ENCODE measurements around the gene BAMBI.
A peak's percentile ranks its signal among the peaks of the same experiment; 100 is the strongest.

The BAMBI gene

DNA sequence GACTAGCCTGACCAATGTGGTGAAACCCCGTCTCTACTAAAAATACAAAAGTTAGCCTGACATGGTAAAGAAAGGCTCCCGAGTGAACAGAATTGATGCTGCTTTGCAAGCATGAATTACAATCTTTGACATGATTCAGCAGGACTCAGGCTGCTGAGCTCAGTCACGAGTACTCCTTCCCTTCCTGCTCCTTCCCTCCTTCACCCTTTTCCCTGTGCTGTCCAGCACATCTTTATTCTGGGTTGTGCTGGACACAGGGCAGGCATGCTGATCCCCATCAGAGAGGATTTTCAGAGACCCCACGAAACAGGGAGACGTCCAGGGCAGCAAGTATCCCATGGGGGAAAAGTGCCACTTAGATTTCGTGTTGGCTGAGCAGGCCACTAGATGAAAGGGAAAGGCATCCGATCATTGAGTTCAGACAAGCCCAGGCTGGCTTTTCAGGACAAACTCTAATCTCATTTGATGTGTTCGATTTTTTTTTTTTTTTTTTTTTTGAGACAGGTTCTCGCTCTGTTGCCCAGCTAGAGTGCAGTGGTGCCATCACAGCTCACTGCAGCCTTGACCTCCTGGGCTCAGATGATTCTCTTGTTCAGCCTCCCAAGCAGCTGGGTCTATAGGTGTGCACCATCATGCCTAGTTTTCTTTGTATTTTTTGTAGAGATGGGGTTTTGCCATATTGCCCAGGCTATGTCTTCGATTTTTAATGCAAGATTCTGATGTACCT lies 36.5 kb downstream of the BAMBI start:
- Mint-ChIP-seq H3K4me1 (no peaks in the 10 kb centered on the region), H3K36me3 (no peaks in the 10 kb centered on the region), H3K27me3 (peaks cover 1% of the 10 kb centered on the region), H3K4me3 (no peak overlapping the region), H3K27ac (no peak overlapping the region), H3K9me3 (peaks cover 4% of the 10 kb centered on the region)

DNA sequence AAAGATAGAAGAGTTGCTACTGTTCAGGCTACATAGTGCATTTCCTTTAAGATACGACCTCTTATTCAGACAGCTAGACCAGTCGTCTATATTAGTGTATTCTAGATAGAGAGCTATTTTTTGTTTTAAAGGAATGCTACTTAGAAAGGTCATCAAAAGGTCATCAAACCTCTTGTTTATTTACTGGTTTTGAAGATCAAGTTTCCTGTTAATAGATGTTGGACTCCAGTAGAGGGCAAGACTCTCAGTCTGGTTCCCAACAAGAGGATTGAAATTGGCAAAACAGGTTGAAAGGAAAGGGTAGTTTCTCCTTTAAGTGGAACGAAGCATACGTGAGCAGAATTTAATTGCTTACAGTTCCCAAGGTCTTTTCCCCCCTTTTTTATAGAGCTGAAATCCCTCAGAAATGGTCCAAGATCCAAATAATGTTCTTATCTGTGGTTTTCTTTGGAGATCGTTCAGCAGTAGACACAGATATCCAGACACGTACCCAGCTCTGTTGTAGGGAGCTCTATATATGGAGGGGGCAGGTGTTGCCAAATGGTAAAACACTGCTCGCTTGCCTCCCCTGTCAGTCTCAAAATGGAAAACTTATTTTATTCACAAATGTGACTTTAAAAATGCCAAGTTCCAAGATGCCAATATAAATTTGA lies 37.2 kb downstream of the BAMBI start:
- H3K4me3 Mint-ChIP-seq = no peak overlapping the region
- no peaks in the 10 kb centered on the region for H3K36me3 Mint-ChIP-seq
- H3K4me1 Mint-ChIP-seq = no peaks in the 10 kb centered on the region
- no peak overlapping the region for H3K27ac Mint-ChIP-seq
- peaks cover 5% of the 10 kb centered on the region for H3K27me3 Mint-ChIP-seq
- peaks cover 4% of the 10 kb centered on the region for H3K9me3 Mint-ChIP-seq

GRCh38 chr10:28715246-28715645 lies 37.9 kb downstream of the BAMBI start:
- H3K27ac Mint-ChIP-seq = no peak overlapping the region
- peaks cover 4% of the 10 kb centered on the region for H3K9me3 Mint-ChIP-seq
- H3K36me3 Mint-ChIP-seq = no peaks in the 10 kb centered on the region
- peaks cover 7% of the 10 kb centered on the region for H3K27me3 Mint-ChIP-seq
- H3K4me3 Mint-ChIP-seq = no peak overlapping the region
- no peaks in the 10 kb centered on the region for H3K4me1 Mint-ChIP-seq

- Mint-ChIP-seq H3K27ac (no peak overlapping the region), H3K36me3 (no peaks in the 10 kb centered on the region), H3K27me3 (peaks cover 7% of the 10 kb centered on the region), H3K4me3 (no peak overlapping the region), H3K9me3 (peaks cover 4% of the 10 kb centered on the region), H3K4me1 (no peaks in the 10 kb centered on the region)
These were observed 38.4 kb downstream of the BAMBI start for GRCh38 chr10:28715757-28716156.

GRCh38 chr10:28716748-28717147 lies 39.4 kb downstream of the BAMBI start:
- Mint-ChIP-seq H3K27ac (no peak overlapping the region), H3K9me3 (peaks cover 4% of the 10 kb centered on the region), H3K4me3 (no peak overlapping the region), H3K27me3 (peaks cover 12% of the 10 kb centered on the region), H3K36me3 (no peaks in the 10 kb centered on the region), H3K4me1 (no peaks in the 10 kb centered on the region)

DNA sequence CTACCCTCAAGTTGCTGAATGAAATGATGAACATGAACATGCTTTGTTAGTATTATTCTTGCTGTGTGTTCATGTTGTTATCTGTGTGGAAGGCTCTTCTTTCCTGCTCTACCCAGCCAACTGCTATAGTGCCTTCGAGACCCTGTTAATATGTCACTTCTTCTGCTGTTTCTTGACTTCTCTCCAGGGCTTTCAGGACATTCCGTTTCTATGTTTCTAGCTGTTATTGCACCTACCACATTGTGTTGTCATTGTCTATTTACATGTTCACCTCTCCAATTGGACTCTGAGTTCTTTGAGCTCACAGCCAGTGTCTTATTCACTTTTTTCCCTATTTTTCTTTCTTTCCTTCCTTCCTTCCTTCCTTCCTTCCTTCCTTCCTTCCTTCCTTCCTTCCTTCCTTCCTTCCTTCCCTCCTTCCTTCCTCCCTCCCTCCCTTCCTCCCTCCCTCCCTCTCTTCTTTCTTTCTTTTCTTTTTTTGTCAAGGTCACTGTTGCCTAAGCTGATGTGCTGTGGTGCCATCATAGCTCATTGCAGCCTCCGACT lies 40.4 kb downstream of the BAMBI start:
- Mint-ChIP-seq H3K27me3 (peaks cover 12% of the 10 kb centered on the region), H3K9me3 (peaks cover 4% of the 10 kb centered on the region), H3K27ac (no peak overlapping the region), H3K4me1 (no peaks in the 10 kb centered on the region), H3K36me3 (no peaks in the 10 kb centered on the region), H3K4me3 (no peak overlapping the region)

- H3K27ac Mint-ChIP-seq = no peak overlapping the region
- no peaks in the 10 kb centered on the region for H3K4me1 Mint-ChIP-seq
- no peaks in the 10 kb centered on the region for H3K36me3 Mint-ChIP-seq
- peaks cover 4% of the 10 kb centered on the region for H3K9me3 Mint-ChIP-seq
- peaks cover 22% of the 10 kb centered on the region for H3K27me3 Mint-ChIP-seq
- no peak overlapping the region for H3K4me3 Mint-ChIP-seq
These were observed 42.6 kb downstream of the BAMBI start for GRCh38 chr10:28719789-28720436.

DNA sequence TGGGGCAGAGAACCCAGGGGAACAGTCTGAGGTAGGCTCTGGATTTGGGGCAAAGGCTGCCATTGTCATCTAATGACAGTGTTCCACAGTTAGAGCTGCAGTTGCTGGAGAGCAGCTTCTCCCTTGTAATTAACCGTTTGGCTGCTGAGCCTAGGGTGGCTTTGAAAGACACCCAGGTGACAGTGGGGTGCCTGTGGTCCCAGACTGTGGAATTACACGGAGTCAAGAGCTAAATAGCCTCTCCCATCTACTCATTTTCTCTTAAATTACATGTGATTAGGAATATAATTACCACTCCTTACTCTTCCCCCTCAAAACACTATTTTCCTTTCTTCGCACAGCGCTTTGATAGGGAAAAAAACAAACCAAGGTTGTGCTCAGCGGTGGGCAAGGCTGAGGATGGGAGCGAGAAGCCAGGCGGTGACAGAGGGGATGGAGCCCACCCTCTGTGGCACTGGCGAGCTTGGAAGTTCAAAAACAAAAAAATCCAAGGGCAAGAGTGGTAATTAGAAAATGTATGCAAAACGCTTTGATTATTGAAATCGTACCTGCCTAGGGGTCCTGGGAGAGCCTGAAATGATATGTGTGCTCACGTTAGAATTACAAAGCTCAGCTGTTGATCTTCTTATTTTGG lies 44.1 kb downstream of the BAMBI start:
- Mint-ChIP-seq H3K27me3 (peaks cover 24% of the 10 kb centered on the region), H3K4me1 (no peaks in the 10 kb centered on the region), H3K4me3 (no peak overlapping the region), H3K36me3 (no peaks in the 10 kb centered on the region), H3K9me3 (peaks cover under 1% of the 10 kb centered on the region), H3K27ac (no peak overlapping the region)

DNA sequence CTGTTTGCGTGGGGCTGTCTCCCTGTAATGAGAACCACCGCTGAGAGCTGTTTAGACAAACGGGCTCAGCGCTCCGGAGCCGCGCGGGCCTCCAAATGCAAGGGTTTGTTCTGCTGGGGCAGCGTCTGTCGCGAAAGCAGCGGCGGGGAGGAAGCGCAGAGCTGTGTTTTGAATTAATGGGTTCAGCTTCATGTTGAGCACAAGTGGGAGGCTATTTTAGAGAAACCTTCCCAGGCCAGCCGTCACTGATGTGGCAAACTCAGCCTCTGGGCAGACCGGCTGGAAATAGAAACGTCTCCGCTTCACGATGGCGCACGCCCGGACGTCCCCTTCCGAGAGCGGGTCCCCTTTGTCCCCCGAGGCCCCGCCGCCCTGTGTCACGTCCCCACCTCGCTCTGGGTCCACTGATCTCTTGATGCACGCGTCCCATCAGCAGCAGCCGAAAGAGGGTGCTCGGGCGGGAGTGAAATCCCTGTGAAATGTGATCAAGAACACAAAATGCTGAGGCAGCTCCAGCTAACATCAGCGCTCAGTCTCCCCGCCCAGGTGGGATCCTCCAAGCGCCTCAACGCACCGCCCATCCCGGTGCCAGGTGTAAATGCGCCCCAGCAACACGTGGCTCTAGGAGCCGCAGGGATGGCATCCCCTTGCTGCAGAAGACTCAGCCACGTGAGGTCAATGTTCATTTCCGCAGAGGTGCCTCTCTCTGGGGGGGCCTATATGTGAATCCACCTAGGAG lies 44.9 kb downstream of the BAMBI start:
- Mint-ChIP-seq H3K27ac (no peak overlapping the region), H3K36me3 (no peaks in the 10 kb centered on the region), H3K9me3 (no peaks in the 10 kb centered on the region), H3K4me1 (no peaks in the 10 kb centered on the region), H3K27me3 (peaks cover 26% of the 10 kb centered on the region), H3K4me3 (peak overlapping the region; percentile 4)

DNA sequence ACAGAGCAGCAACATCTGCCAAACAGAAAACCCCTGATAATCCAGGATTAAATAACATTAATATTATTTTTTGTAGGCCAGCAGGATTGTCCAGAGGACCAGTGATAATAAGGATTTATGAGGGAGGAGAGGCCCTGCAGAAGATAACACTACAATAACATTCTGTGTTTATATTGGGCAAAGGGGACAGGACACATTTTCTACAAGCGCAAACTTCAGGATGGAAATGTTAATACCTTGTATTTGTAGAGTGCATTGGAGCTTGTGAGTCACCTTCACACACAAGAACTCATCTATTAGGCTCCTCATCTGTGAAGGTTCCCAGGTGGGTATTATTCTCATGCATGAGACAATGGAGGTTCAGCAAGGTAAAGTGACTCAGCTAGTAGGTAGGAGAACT lies 51.0 kb downstream of the BAMBI start:
- peaks cover 21% of the 10 kb centered on the region for H3K27me3 Mint-ChIP-seq
- H3K27ac Mint-ChIP-seq = no peak overlapping the region
- no peak overlapping the region for H3K4me3 Mint-ChIP-seq
- no peaks in the 10 kb centered on the region for H3K36me3 Mint-ChIP-seq
- H3K4me1 Mint-ChIP-seq = no peaks in the 10 kb centered on the region
- peaks cover 2% of the 10 kb centered on the region for H3K9me3 Mint-ChIP-seq

DNA sequence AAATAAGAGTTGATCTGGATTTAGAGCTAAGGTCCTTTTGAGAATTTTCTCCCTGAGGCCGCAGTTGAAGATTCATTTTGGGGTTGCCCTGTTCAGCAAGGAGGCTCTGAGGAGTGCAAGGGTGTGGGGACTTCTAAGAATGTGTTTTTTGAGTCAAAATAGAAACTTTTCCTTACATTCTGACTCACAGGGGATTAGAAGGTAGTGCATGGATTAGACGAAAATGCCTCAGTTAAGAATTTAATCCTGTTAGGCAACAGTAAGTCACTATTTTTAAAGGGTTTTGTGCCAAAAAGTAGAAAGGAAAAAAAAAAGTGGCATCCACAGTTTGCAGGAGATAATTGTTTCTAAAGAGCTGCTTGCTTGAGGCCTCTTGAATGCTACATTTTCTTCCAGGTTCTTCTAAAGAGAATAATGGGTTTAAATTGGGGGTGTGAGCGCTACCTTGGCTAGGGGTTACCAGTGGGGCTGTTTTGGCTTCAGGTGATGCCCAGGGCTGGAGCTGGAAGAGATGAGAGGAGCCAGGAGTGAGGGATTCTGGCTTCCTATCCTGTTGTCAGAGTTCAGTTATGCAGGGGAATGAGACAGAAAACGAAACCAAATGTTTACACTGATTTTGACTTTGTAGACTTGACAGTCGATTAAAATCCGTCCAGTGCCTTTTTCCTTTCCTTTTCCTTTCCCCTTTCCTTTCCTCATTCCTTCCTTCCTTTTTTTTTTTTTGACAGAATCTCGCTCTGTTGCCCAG lies 52.9 kb downstream of the BAMBI start:
- no peaks in the 10 kb centered on the region for H3K36me3 Mint-ChIP-seq
- no peaks in the 10 kb centered on the region for H3K4me1 Mint-ChIP-seq
- H3K4me3 Mint-ChIP-seq = no peak overlapping the region
- H3K27me3 Mint-ChIP-seq = peaks cover 14% of the 10 kb centered on the region
- no peak overlapping the region for H3K27ac Mint-ChIP-seq
- peaks cover 7% of the 10 kb centered on the region for H3K9me3 Mint-ChIP-seq

DNA sequence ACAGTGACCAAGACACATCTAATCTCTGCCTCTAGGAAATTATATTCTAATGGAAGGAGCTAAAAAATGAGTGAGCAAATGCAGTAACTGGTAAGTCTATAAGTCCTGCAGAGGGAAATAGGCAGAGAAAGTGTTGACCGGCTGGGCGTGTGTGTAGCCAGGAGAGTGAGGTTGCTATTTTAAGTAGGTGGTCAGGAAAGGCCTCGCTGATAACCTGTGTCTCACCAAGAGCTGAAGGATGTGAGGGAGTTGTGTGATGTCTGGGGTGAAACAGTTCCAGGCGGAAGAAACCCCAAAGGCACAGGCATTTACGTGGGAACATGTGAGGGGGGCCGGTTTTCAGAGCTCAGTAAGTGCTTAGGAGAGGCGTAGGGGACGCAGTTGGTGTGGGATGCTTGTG lies 54.8 kb downstream of the BAMBI start:
- H3K9me3 Mint-ChIP-seq = peaks cover 7% of the 10 kb centered on the region
- H3K4me3 Mint-ChIP-seq = no peak overlapping the region
- no peak overlapping the region for H3K27ac Mint-ChIP-seq
- peaks cover 13% of the 10 kb centered on the region for H3K27me3 Mint-ChIP-seq
- no peaks in the 10 kb centered on the region for H3K36me3 Mint-ChIP-seq
- H3K4me1 Mint-ChIP-seq = no peaks in the 10 kb centered on the region
